ENCODE results near the gene ARHGEF28.
A peak's percentile ranks its signal among the peaks of the same experiment; 100 is the strongest.

ARHGEF28 gene

DNA sequence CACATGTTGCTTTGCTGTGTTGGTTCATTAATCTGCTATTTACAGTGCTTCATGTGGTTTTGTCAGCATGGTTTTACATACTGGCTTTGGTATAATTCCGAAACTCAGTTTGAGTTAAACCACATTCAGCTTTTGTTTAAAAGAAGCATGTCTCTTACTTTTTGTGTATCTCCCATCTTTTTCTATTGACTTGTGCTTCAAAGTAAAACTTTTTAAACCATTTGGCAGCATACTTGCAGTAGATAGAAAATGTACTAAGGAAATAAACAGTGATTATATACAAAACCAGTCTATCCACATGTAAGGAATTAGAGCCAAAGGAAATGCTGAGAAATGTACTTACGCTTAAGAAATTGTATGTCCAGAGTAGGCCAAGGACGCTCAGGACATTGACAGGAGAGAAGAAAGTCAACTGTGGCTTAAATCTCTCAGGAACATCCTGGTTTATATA, 286.9 kb downstream of the ARHGEF28 start:
- Histone ChIP-seq H2BK120ac (ENCODE audit: low read depth, low read length) (no peak overlapping the region), H3K9ac (ENCODE audit: low read length) (no peak overlapping the region), H3K4me1 (ENCODE audit: control insufficient read depth, insufficient read depth, low read depth, low read length) (peaks cover 11% of the 10 kb centered on the region), H3K79me1 (replicated peaks; ENCODE audit: low read length, poor library complexity, severe bottlenecking) (peaks cover 20% of the 10 kb centered on the region), H2BK15ac (ENCODE audit: low read depth, poor library complexity, severe bottlenecking) (no peak overlapping the region), H3K27me3 (ENCODE audit: control insufficient read depth in 1 of 2, insufficient read depth in 1 of 2, low read length in 2 of 2) (no peaks in the 10 kb centered on the region), H4K8ac (ENCODE audit: low read length) (no peak overlapping the region), H3K14ac (ENCODE audit: low read length in 2 of 2) (no peak overlapping the region), H3K9me3 (ENCODE audit: control insufficient read depth, low read length) (no peaks in the 10 kb centered on the region), H3K4ac (ENCODE audit: low read depth in 1 of 2, low read length in 2 of 2) (no peak overlapping the region), H3K4me2 (ENCODE audit: low read length, poor library complexity, severe bottlenecking) (no peak overlapping the region), H3K23ac (ENCODE audit: low read length in 2 of 2) (no peak overlapping the region), H3K4me3 (ENCODE audit: insufficient read depth in 1 of 2, low read depth in 1 of 2, low read length in 2 of 2) (no peak overlapping the region), H4K91ac (ENCODE audit: low read length) (no peak overlapping the region), H2AFZ (ENCODE audit: low read depth, low read length) (no peak overlapping the region), H3K18ac (ENCODE audit: low read depth in 1 of 2, low read length in 2 of 2) (no peak overlapping the region), H2BK5ac (ENCODE audit: low read depth, low read length, poor library complexity, severe bottlenecking) (no peak overlapping the region), H3K27ac (ENCODE audit: low read length, poor library complexity, severe bottlenecking) (no peak overlapping the region), H2AK5ac (ENCODE audit: low read length, severe bottlenecking) (no peak overlapping the region), H2BK12ac (ENCODE audit: low read length in 2 of 2) (no peak overlapping the region), H3K36me3 (ENCODE audit: control insufficient read depth in 1 of 2, insufficient read depth in 2 of 2, low read depth in 1 of 2, low read length in 2 of 2) (peaks cover 0 to 27% of the 10 kb centered on the region in 2 experiments)
- peak; percentile 83 for DNase-seq
- 24% methylated on average over 3 of the region's 3 CpGs for WGBS

- Histone ChIP-seq H3K27me3 (ENCODE audit: control insufficient read depth in 1 of 2, insufficient read depth in 1 of 2, low read length in 2 of 2) (no peaks in the 10 kb centered on the region), H4K91ac (ENCODE audit: low read length) (no peak overlapping the region), H2BK120ac (ENCODE audit: low read depth, low read length) (no peak overlapping the region), H3K4me3 (ENCODE audit: insufficient read depth in 1 of 2, low read depth in 1 of 2, low read length in 2 of 2) (no peak overlapping the region), H3K4ac (ENCODE audit: low read depth in 1 of 2, low read length in 2 of 2) (no peak overlapping the region), H3K36me3 (ENCODE audit: control insufficient read depth in 1 of 2, insufficient read depth in 2 of 2, low read depth in 1 of 2, low read length in 2 of 2) (peaks cover 0 to 27% of the 10 kb centered on the region in 2 experiments), H2AK5ac (ENCODE audit: low read length, severe bottlenecking) (no peak overlapping the region), H3K4me1 (ENCODE audit: control insufficient read depth, insufficient read depth, low read depth, low read length) (peaks cover 11% of the 10 kb centered on the region), H3K9me3 (ENCODE audit: control insufficient read depth, low read length) (no peaks in the 10 kb centered on the region), H3K23ac (ENCODE audit: low read length in 2 of 2) (no peak overlapping the region), H3K9ac (ENCODE audit: low read length) (no peak overlapping the region), H3K79me1 (replicated peaks; ENCODE audit: low read length, poor library complexity, severe bottlenecking) (peaks cover 24% of the 10 kb centered on the region), H4K8ac (ENCODE audit: low read length) (no peak overlapping the region), H3K18ac (ENCODE audit: low read depth in 1 of 2, low read length in 2 of 2) (no peak overlapping the region), H3K27ac (ENCODE audit: low read length, poor library complexity, severe bottlenecking) (no peak overlapping the region), H2BK12ac (ENCODE audit: low read length in 2 of 2) (no peak overlapping the region), H3K4me2 (ENCODE audit: low read length, poor library complexity, severe bottlenecking) (no peak overlapping the region), H2AFZ (ENCODE audit: low read depth, low read length) (no peak overlapping the region), H2BK15ac (ENCODE audit: low read depth, poor library complexity, severe bottlenecking) (no peak overlapping the region), H2BK5ac (ENCODE audit: low read depth, low read length, poor library complexity, severe bottlenecking) (no peak overlapping the region), H3K14ac (ENCODE audit: low read length in 2 of 2) (no peak overlapping the region)
- DNase-seq: no peak
These were observed 288.0 kb downstream of the ARHGEF28 start for GRCh38 chr5:73913971-73914370.

DNA sequence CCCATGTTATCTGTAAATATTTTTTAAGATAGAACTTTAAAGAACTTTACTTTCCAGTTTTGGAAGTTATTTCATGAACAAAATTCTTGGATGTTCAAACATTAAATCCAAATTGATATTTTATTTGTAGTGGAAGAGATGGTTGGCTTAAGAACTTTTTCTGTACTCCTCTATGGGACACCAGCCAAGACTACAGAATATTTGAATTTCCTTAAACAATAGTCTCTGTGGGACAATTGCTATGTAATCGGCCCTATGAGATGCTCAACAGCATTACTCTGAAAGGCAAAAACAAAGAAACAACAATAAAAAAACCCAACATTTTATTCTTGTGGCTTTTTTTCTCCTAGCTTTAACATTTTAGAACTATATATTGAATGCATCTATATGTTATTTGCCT, 289.3 kb downstream of the ARHGEF28 start:
- H4K8ac ChIP-seq (ENCODE audit: low read length): no peak overlapping the region
- no peak for DNase-seq
- H3K9me3 ChIP-seq (ENCODE audit: control insufficient read depth, low read length): no peaks in the 10 kb centered on the region
- H2BK15ac ChIP-seq (ENCODE audit: low read depth, poor library complexity, severe bottlenecking): no peak overlapping the region
- H2BK120ac ChIP-seq (ENCODE audit: low read depth, low read length): no peak overlapping the region
- H2AFZ ChIP-seq (ENCODE audit: low read depth, low read length): no peak overlapping the region
- H3K27ac ChIP-seq (ENCODE audit: low read length, poor library complexity, severe bottlenecking): no peak overlapping the region
- H2BK5ac ChIP-seq (ENCODE audit: low read depth, low read length, poor library complexity, severe bottlenecking): no peak overlapping the region
- peaks cover 0 to 16% of the 10 kb centered on the region in 2 experiments for H3K36me3 ChIP-seq (ENCODE audit: control insufficient read depth in 1 of 2, insufficient read depth in 2 of 2, low read depth in 1 of 2, low read length in 2 of 2)
- no peak overlapping the region for H3K4me3 ChIP-seq (ENCODE audit: insufficient read depth in 1 of 2, low read depth in 1 of 2, low read length in 2 of 2)
- H3K4me1 ChIP-seq (ENCODE audit: control insufficient read depth, insufficient read depth, low read depth, low read length): peaks cover 5% of the 10 kb centered on the region
- no peak overlapping the region for H3K23ac ChIP-seq (ENCODE audit: low read length in 2 of 2)
- H2AK5ac ChIP-seq (ENCODE audit: low read length, severe bottlenecking): no peak overlapping the region
- H3K18ac ChIP-seq (ENCODE audit: low read depth in 1 of 2, low read length in 2 of 2): no peak overlapping the region
- no peak overlapping the region for H3K4ac ChIP-seq (ENCODE audit: low read depth in 1 of 2, low read length in 2 of 2)
- H2BK12ac ChIP-seq (ENCODE audit: low read length in 2 of 2): no peak overlapping the region
- no peak overlapping the region for H3K9ac ChIP-seq (ENCODE audit: low read length)
- no peak overlapping the region for H4K91ac ChIP-seq (ENCODE audit: low read length)
- H3K79me1 ChIP-seq (replicated peaks; ENCODE audit: low read length, poor library complexity, severe bottlenecking): peaks cover 20% of the 10 kb centered on the region
- WGBS: 100% methylated on average over 1 of the region's 1 CpG
- no peaks in the 10 kb centered on the region for H3K27me3 ChIP-seq (ENCODE audit: control insufficient read depth in 1 of 2, insufficient read depth in 1 of 2, low read length in 2 of 2)
- no peak overlapping the region for H3K4me2 ChIP-seq (ENCODE audit: low read length, poor library complexity, severe bottlenecking)
- no peak overlapping the region for H3K14ac ChIP-seq (ENCODE audit: low read length in 2 of 2)

GRCh38 chr5:73917433-73917832, 291.4 kb downstream of the ARHGEF28 start:
- WGBS: 96% methylated on average over 3 of the region's 3 CpGs
- Histone ChIP-seq H2BK120ac (ENCODE audit: low read depth, low read length) (no peak overlapping the region), H3K4me1 (ENCODE audit: control insufficient read depth, insufficient read depth, low read depth, low read length) (peaks cover 5% of the 10 kb centered on the region), H3K18ac (ENCODE audit: low read depth in 1 of 2, low read length in 2 of 2) (no peak overlapping the region), H3K27me3 (ENCODE audit: control insufficient read depth in 1 of 2, insufficient read depth in 1 of 2, low read length in 2 of 2) (no peaks in the 10 kb centered on the region), H3K23ac (ENCODE audit: low read length in 2 of 2) (no peak overlapping the region), H2AK5ac (ENCODE audit: low read length, severe bottlenecking) (no peak overlapping the region), H3K9me3 (ENCODE audit: control insufficient read depth, low read length) (no peaks in the 10 kb centered on the region), H3K79me1 (replicated peaks; ENCODE audit: low read length, poor library complexity, severe bottlenecking) (peaks cover 25% of the 10 kb centered on the region), H3K9ac (ENCODE audit: low read length) (no peak overlapping the region), H3K4me2 (ENCODE audit: low read length, poor library complexity, severe bottlenecking) (no peak overlapping the region), H4K8ac (ENCODE audit: low read length) (no peak overlapping the region), H2AFZ (ENCODE audit: low read depth, low read length) (no peak overlapping the region), H2BK12ac (ENCODE audit: low read length in 2 of 2) (peak overlapping the region in 1 of 2 experiments; percentile 59), H3K4ac (ENCODE audit: low read depth in 1 of 2, low read length in 2 of 2) (no peak overlapping the region), H3K4me3 (ENCODE audit: insufficient read depth in 1 of 2, low read depth in 1 of 2, low read length in 2 of 2) (no peak overlapping the region), H2BK15ac (ENCODE audit: low read depth, poor library complexity, severe bottlenecking) (no peak overlapping the region), H4K91ac (ENCODE audit: low read length) (peak overlapping the region; percentile 22), H3K27ac (ENCODE audit: low read length, poor library complexity, severe bottlenecking) (no peak overlapping the region), H3K14ac (ENCODE audit: low read length in 2 of 2) (no peak overlapping the region), H2BK5ac (ENCODE audit: low read depth, low read length, poor library complexity, severe bottlenecking) (no peak overlapping the region), H3K36me3 (ENCODE audit: control insufficient read depth in 1 of 2, insufficient read depth in 2 of 2, low read depth in 1 of 2, low read length in 2 of 2) (peaks cover 0 to 15% of the 10 kb centered on the region in 2 experiments)
- DNase-seq: no peak

Measured in mesenchymal stem cell (in vitro differentiated cells and primary cell).